Measurements from ENCODE around the gene RPL31.

RPL31 gene

GRCh38 chr2:101032084-101032776 is 30.1 kb downstream of the RPL31 start:
- H3K9me2 ChIP-seq (replicated peaks; ENCODE audit: control insufficient read depth, low read length), result no peaks in the 10 kb centered on the region
- no peaks in the 10 kb centered on the region for H3K4me1 ChIP-seq (ENCODE audit: control insufficient read depth, low read length)
- no peak overlapping the region for H3K27ac ChIP-seq (ENCODE audit: low read depth, low read length)
- TF ChIP-seq, protein P1, sequence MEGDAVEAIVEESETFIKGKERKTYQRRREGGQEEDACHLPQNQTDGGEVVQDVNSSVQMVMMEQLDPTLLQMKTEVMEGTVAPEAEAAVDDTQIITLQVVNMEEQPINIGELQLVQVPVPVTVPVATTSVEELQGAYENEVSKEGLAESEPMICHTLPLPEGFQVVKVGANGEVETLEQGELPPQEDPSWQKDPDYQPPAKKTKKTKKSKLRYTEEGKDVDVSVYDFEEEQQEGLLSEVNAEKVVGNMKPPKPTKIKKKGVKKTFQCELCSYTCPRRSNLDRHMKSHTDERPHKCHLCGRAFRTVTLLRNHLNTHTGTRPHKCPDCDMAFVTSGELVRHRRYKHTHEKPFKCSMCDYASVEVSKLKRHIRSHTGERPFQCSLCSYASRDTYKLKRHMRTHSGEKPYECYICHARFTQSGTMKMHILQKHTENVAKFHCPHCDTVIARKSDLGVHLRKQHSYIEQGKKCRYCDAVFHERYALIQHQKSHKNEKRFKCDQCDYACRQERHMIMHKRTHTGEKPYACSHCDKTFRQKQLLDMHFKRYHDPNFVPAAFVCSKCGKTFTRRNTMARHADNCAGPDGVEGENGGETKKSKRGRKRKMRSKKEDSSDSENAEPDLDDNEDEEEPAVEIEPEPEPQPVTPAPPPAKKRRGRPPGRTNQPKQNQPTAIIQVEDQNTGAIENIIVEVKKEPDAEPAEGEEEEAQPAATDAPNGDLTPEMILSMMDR (IDR thresholded peaks at IDR 0.05; ENCODE audit: low read depth, low read length, poor library complexity, severe bottlenecking), result no peak
- TF ChIP-seq EZH2phosphoT487 (IDR thresholded peaks at IDR 0.05; ENCODE audit: borderline replicate concordance, low read length), result no peak
- no peaks in the 10 kb centered on the region for H3K36me3 ChIP-seq (ENCODE audit: control insufficient read depth, low read length)
- H4K20me1 ChIP-seq (ENCODE audit: control insufficient read depth, insufficient read depth, low read depth, low read length), result no peaks in the 10 kb centered on the region
- H3K27me3 ChIP-seq (ENCODE audit: control insufficient read depth, low read length), result no peaks in the 10 kb centered on the region
- no peaks in the 10 kb centered on the region for H3F3A ChIP-seq (ENCODE audit: control insufficient read depth, insufficient read depth)
- no peak overlapping the region for H3K4me3 ChIP-seq (ENCODE audit: low read length)
- H3K4me2 ChIP-seq (ENCODE audit: low read length), result no peak overlapping the region
- H3K79me2 ChIP-seq (ENCODE audit: control insufficient read depth, low read length), result no peaks in the 10 kb centered on the region
- no peaks in the 10 kb centered on the region for H3K9me3 ChIP-seq (ENCODE audit: control insufficient read depth, insufficient read depth, low read length)

GRCh38 chr2:101036562-101036961 is 34.5 kb downstream of the RPL31 start:
- no peak for TF ChIP-seq EZH2phosphoT487 (IDR thresholded peaks at IDR 0.05; ENCODE audit: borderline replicate concordance, low read length)
- TF ChIP-seq, protein P1 (IDR thresholded peaks at IDR 0.05; ENCODE audit: low read depth, low read length, poor library complexity, severe bottlenecking), result peak; percentile 44
- no peak overlapping the region for H3K27ac ChIP-seq (ENCODE audit: low read depth, low read length)
- peaks cover 3% of the 10 kb centered on the region; the same call in 1 of the 2 replicates for H3K4me1 ChIP-seq (ENCODE audit: control insufficient read depth, low read length)
- no peaks in the 10 kb centered on the region for H3K27me3 ChIP-seq (ENCODE audit: control insufficient read depth, low read length)
- no peaks in the 10 kb centered on the region for H3K79me2 ChIP-seq (ENCODE audit: control insufficient read depth, low read length)
- H3K4me3 ChIP-seq (ENCODE audit: low read length), result no peak overlapping the region
- H3K4me2 ChIP-seq (ENCODE audit: low read length), result no peak overlapping the region
- H3F3A ChIP-seq (ENCODE audit: control insufficient read depth, insufficient read depth), result no peaks in the 10 kb centered on the region
- no peaks in the 10 kb centered on the region for H4K20me1 ChIP-seq (ENCODE audit: control insufficient read depth, insufficient read depth, low read depth, low read length)
- no peaks in the 10 kb centered on the region for H3K9me2 ChIP-seq (replicated peaks; ENCODE audit: control insufficient read depth, low read length)
- no peaks in the 10 kb centered on the region for H3K9me3 ChIP-seq (ENCODE audit: control insufficient read depth, insufficient read depth, low read length)
- no peaks in the 10 kb centered on the region for H3K36me3 ChIP-seq (ENCODE audit: control insufficient read depth, low read length)

DNA sequence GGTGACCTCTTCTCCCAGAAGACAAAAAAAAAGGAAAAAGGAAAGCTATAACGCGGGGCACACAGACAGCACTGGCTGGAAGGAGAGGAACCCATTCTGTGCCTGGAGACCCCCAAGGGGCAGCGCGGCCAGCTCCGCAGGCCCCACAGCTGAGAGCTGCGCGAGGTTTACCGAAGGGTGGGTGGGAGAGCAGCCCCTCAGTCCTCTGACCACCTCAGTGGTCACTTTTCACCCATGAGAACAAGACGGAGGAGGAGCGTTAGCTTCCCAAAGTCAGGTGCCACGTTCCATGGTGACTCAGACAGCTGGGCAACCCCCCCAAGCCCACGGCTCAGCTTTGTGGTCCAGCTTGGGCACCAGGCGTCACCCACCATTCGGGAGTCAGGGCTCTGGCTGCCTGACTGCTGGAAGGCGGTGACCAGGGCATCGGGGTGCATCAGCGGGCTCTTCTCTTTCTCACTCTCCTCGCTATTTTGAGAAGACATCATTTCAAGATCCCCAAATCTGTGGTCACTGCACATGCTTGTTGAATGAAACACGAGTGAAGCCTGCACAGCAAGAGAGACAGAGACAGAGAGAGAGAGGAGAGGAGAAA is 35.2 kb downstream of the RPL31 start:
- TF ChIP-seq, protein P1 (IDR thresholded peaks at IDR 0.05; ENCODE audit: low read depth, low read length, poor library complexity, severe bottlenecking), result no peak
- TF ChIP-seq EZH2phosphoT487 (IDR thresholded peaks at IDR 0.05; ENCODE audit: borderline replicate concordance, low read length), result no peak
- Histone ChIP-seq H4K20me1 (ENCODE audit: control insufficient read depth, insufficient read depth, low read depth, low read length) (no peaks in the 10 kb centered on the region), H3K9me3 (ENCODE audit: control insufficient read depth, insufficient read depth, low read length) (no peaks in the 10 kb centered on the region), H3K79me2 (ENCODE audit: control insufficient read depth, low read length) (no peaks in the 10 kb centered on the region), H3K36me3 (ENCODE audit: control insufficient read depth, low read length) (no peaks in the 10 kb centered on the region), H3K27ac (ENCODE audit: low read depth, low read length) (no peak overlapping the region), H3K9me2 (replicated peaks; ENCODE audit: control insufficient read depth, low read length) (no peaks in the 10 kb centered on the region), H3K4me3 (ENCODE audit: low read length) (no peak overlapping the region), H3K4me1 (ENCODE audit: control insufficient read depth, low read length) (peaks cover 3% of the 10 kb centered on the region; the same call in 1 of the 2 replicates), H3K4me2 (ENCODE audit: low read length) (no peak overlapping the region), H3K27me3 (ENCODE audit: control insufficient read depth, low read length) (no peaks in the 10 kb centered on the region), H3F3A (ENCODE audit: control insufficient read depth, insufficient read depth) (no peaks in the 10 kb centered on the region)

Data from DOHH2 (cell line).